DOHH2 (cell line): ENCODE results near the gene IL17F.

ENCODE experiments used
- H3F3A ChIP-seq: fragments of 200-600 bp; sonication (generic), shearing (Covaris generic); 2 replicates; pipeline ENCODE4 v1.6.0; 2016; ENCODE audit warnings: antibody characterized with exemption, mild to moderate bottlenecking; ENCODE audit not compliant: control insufficient read depth, insufficient read depth
- H3K27ac ChIP-seq: fragments of 200-600 bp; sonication (generic); 2 replicates; pipeline ENCODE4 v1.5.1; 2014; ENCODE audit warnings: low read depth, mild to moderate bottlenecking, low read length, moderate library complexity
- H3K27me3 ChIP-seq: fragments of 200-600 bp; sonication (generic); 2 replicates; pipeline ENCODE4 v1.6.1; 2014; ENCODE audit warnings: mild to moderate bottlenecking, low read length, mixed read lengths; ENCODE audit not compliant: control insufficient read depth
- H3K36me3 ChIP-seq: fragments of 200-600 bp; sonication (generic); 2 replicates; pipeline ENCODE4 v1.6.1; 2014; ENCODE audit warnings: mild to moderate bottlenecking, low read length, moderate library complexity, mixed read lengths; ENCODE audit not compliant: control insufficient read depth
- H3K4me1 ChIP-seq: fragments of 200-600 bp; sonication (generic); 2 replicates; pipeline ENCODE4 v1.6.1; 2014; ENCODE audit warnings: mild to moderate bottlenecking, low read length, mixed read lengths; ENCODE audit not compliant: control insufficient read depth
- H3K4me2 ChIP-seq: fragments of 200-600 bp; sonication (generic); 2 replicates; pipeline ENCODE4 v1.6.0; 2014; ENCODE audit warnings: mild to moderate bottlenecking, low read length, moderate library complexity
- H3K4me3 ChIP-seq: fragments of 200-600 bp; sonication (generic); 2 replicates; pipeline ENCODE4 v1.5.1; 2014; ENCODE audit warnings: mild to moderate bottlenecking, low read length, mixed read lengths
- H3K79me2 ChIP-seq: fragments of 200-600 bp; sonication (generic); 2 replicates; pipeline ENCODE4 v1.6.1; 2014; ENCODE audit warnings: mild to moderate bottlenecking, low read length, mixed read lengths; ENCODE audit not compliant: control insufficient read depth
- H3K9me2 ChIP-seq: fragments of 200-600 bp; sonication (generic); replicated peaks from 2 replicates; pipeline ENCODE4 v1.6.1; 2014; ENCODE audit warnings: mild to moderate bottlenecking, low read length, mixed read lengths; ENCODE audit not compliant: control insufficient read depth
- H3K9me3 ChIP-seq: fragments of 200-600 bp; sonication (generic); 2 replicates; pipeline ENCODE4 v1.6.1; 2014; ENCODE audit warnings: antibody characterized with exemption, low read length, mixed read lengths; ENCODE audit not compliant: control insufficient read depth, insufficient read depth
- H4K20me1 ChIP-seq: fragments of 200-600 bp; sonication (generic); 2 replicates; pipeline ENCODE4 v1.6.0; 2014; ENCODE audit warnings: low read depth, mild to moderate bottlenecking, antibody characterized with exemption, low read length, moderate library complexity; ENCODE audit not compliant: control insufficient read depth, insufficient read depth
- EZH2phosphoT487 ChIP-seq: fragments of 200-600 bp; sonication (generic); IDR thresholded peaks from 2 replicates; pipeline ENCODE4 v1.6.1; 2017; ENCODE audit warnings: borderline replicate concordance, mild to moderate bottlenecking, antibody characterized with exemption, low read length, moderate library complexity, mixed read lengths
- TF ChIP-seq, protein P1 (sequence below): fragments of 200-600 bp; sonication (generic); IDR thresholded peaks from one replicate; pipeline ENCODE4 v1.5.1; 2014; ENCODE audit warnings: antibody characterized with exemption, mild to moderate bottlenecking, low read depth, low read length; ENCODE audit not compliant: poor library complexity, severe bottlenecking

Gene IL17F

GRCh38 chr6:52276130-52276529 lies 31.8 kb upstream of the IL17F start:
- Histone ChIP-seq H3K4me3 (no peak overlapping the region), H3K79me2 (peaks cover 77% of the 10 kb centered on the region), H3K36me3 (peaks cover 98% of the 10 kb centered on the region), H3K4me2 (no peak overlapping the region), H3K27me3 (no peaks in the 10 kb centered on the region), H3K9me3 (no peaks in the 10 kb centered on the region), H3K4me1 (peaks cover 10% of the 10 kb centered on the region; the same call in 1 of the 2 replicates), H3K9me2 (no peaks in the 10 kb centered on the region), H3F3A (peaks cover 7% of the 10 kb centered on the region), H3K27ac (no peak overlapping the region), H4K20me1 (peaks cover 13% of the 10 kb centered on the region)
- TF ChIP-seq EZH2phosphoT487, result no peak
- TF ChIP-seq, protein P1, sequence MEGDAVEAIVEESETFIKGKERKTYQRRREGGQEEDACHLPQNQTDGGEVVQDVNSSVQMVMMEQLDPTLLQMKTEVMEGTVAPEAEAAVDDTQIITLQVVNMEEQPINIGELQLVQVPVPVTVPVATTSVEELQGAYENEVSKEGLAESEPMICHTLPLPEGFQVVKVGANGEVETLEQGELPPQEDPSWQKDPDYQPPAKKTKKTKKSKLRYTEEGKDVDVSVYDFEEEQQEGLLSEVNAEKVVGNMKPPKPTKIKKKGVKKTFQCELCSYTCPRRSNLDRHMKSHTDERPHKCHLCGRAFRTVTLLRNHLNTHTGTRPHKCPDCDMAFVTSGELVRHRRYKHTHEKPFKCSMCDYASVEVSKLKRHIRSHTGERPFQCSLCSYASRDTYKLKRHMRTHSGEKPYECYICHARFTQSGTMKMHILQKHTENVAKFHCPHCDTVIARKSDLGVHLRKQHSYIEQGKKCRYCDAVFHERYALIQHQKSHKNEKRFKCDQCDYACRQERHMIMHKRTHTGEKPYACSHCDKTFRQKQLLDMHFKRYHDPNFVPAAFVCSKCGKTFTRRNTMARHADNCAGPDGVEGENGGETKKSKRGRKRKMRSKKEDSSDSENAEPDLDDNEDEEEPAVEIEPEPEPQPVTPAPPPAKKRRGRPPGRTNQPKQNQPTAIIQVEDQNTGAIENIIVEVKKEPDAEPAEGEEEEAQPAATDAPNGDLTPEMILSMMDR, result no peak

DNA sequence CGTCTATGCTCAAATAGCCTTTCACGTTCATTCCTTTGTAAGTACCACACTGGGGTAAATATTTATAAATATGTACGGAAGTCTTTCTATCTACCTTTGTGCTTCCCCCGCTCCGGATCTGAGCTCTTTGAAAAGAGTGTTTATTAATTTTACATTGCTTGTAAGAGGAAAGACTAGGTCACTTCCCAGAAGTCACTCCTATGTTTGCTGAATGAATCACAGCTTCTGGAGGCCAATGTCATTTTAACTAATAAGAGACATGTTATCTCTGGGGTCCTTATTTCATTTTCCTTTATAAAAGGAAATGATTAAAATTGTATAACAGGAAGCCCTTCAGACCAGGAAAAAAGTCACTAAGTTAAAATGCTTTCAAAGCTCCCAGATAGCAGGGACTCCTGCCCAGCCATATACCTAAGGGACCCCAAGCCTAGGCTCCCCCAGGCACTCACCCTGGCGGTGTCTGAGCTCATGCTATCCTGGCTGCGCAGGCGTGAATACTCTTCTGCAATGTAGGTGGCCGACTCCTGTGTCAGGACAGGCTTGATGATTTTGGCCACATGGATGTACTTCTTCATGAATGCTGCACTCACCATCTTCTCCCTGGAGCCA lies 27.7 kb upstream of the IL17F start:
- Histone ChIP-seq H3K4me2 (no peak overlapping the region), H3K36me3 (peaks cover 97% of the 10 kb centered on the region), H3K79me2 (peaks cover 38% of the 10 kb centered on the region), H3K9me2 (no peaks in the 10 kb centered on the region), H3K4me3 (no peak overlapping the region), H3K4me1 (no peaks in the 10 kb centered on the region), H3K9me3 (no peaks in the 10 kb centered on the region), H3K27ac (no peak overlapping the region), H3K27me3 (no peaks in the 10 kb centered on the region), H4K20me1 (peaks cover 13% of the 10 kb centered on the region; the same call in 1 of the 2 replicates), H3F3A (peaks cover 25% of the 10 kb centered on the region; the same call in 1 of the 2 replicates)
- TF ChIP-seq EZH2phosphoT487, result no peak
- TF ChIP-seq, protein P1, result no peak

- Histone ChIP-seq H3K27ac (no peak overlapping the region), H3K4me3 (no peak overlapping the region), H3K4me2 (no peak overlapping the region), H3K9me2 (no peaks in the 10 kb centered on the region), H3F3A (peaks cover 66% of the 10 kb centered on the region), H3K9me3 (no peaks in the 10 kb centered on the region), H3K4me1 (peaks cover 15% of the 10 kb centered on the region), H4K20me1 (peaks cover 9% of the 10 kb centered on the region), H3K79me2 (no peaks in the 10 kb centered on the region), H3K36me3 (peaks cover 85% of the 10 kb centered on the region), H3K27me3 (no peaks in the 10 kb centered on the region)
- TF ChIP-seq, protein P1, result peak; percentile 97
- no peak for TF ChIP-seq EZH2phosphoT487
Observed at GRCh38 chr6:52263709-52264540, 19.6 kb upstream of the IL17F start.
